Dermis microvascular lymphatic vessel endothelial cell (primary cell): ENCODE measurements around the gene DCST1. TPM values are rescaled to one million over a fixed set of nuclear protein-coding genes. Genes with fewer than 3 reads are reported as not detected.

Experiments used
- DNase-seq, 2 donors: peaks; one replicate each; pipeline versions ENCODE4 v3.0.0 to v3.0.0-alpha.2; 2010; ENCODE audit warnings: low read depth in 2 of 2
- total RNA-seq: library from RNA; depleted of rRNA; stranded (reverse); fragments of >200 nt; gene quantifications from 2 replicates; pipeline ENCODE4 v1.2.1, GENCODE V29; 2014

The DCST1 gene
- total RNA-seq, 1 donor from 2014 or later: not detected

- DNase-seq: no peak
Observed at GRCh38 chr1:155012776-155013602, 20.6 kb upstream of the DCST1 start.

DNA sequence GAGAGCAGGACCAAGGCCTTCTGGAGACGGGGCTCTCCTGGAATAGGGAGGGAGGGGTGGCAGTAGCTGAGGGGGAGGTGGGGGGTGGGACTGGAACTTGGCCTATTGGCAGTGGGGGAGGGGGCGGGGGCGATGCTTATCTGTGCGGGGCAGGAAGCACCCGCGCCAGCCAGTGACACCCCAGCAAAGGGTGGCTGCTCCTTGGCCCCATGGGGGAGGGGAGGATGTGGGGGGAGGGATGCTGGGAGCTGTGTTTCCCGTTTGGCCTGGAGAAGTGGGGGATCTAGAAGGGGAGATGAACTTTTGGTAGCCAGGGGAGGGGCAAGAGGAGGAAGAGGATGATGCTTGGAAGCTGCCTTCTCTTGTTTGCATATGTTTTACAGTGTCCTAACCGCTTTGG is 20.0 kb upstream of the DCST1 start:
- DNase-seq: no peak

DNA sequence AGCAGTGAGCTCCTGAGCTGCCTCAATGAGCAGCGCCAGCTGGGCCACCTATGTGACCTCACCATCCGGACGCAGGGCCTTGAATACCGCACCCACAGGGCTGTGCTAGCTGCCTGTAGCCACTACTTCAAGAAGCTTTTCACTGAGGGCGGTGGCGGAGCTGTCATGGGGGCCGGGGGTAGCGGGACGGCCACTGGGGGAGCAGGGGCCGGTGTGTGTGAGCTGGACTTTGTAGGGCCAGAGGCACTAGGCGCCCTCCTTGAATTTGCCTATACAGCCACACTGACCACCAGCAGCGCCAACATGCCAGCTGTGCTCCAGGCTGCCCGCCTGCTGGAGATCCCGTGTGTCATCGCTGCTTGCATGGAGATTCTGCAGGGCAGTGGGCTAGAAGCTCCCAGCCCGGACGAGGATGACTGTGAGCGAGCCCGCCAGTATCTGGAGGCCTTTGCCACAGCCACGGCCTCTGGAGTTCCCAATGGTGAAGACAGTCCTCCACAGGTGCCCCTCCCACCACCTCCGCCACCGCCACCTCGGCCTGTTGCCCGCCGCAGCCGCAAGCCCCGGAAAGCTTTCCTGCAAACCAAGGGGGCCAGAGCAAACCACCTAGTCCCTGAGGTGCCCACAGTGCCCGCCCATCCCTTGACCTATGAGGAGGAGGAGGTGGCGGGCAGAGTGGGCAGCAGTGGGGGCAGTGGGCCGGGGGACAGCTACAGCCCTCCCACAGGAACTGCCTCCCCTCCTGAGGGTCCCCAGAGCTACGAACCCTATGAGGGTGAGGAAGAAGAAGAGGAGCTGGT is 18.7 kb upstream of the DCST1 start:
- DNase-seq: no peak

DNA sequence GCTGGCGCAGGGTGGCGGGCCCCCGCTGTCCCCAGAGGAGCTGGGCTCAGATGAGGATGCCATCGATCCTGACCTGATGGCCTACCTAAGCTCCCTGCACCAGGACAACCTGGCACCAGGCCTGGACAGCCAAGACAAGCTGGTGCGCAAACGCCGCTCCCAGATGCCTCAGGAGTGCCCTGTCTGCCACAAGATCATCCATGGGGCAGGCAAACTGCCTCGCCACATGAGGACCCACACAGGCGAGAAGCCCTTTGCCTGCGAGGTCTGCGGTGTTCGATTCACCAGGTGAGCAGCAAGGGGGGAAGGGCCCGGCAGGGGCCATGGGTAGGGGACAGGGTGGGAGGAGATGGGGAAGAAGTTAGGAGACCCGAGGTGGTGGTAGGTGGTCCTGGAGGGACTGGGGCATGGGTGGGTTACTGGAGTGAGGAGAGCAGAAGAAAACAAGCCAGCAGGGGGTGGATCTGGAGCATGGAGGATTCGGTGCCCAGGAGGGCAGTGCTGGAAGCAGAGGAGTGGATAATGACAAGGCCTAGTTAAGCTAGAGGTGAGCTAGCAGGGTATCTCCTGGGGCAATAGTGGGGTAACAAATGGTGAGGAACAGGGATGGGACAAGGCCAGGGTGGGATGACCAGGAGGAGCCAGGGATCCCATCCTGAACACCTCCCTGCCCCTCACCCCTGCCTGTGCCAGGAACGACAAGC is 17.9 kb upstream of the DCST1 start:
- no peak for DNase-seq

DNA sequence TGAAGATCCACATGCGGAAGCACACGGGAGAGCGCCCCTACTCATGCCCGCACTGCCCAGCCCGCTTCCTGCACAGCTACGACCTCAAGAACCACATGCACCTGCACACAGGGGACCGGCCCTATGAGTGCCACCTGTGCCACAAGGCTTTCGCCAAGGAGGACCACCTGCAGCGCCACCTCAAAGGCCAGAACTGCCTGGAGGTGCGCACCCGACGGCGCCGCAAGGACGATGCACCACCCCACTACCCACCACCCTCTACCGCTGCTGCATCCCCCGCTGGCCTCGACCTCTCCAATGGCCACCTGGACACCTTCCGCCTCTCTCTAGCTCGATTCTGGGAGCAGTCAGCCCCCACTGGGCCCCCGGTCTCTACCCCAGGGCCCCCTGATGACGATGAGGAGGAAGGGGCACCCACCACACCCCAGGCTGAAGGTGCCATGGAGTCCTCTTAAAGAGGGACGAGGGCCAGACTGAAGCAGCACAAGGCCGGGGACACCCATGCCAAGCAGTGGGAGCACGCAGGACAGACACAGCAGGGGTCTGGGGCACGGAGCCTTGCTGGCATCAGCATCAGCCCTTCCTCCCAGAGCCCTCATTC is 17.3 kb upstream of the DCST1 start:
- DNase-seq: no peak

GRCh38 chr1:155017041-155017945 is 16.3 kb upstream of the DCST1 start:
- DNase-seq: peak; percentile 63 to 94

DNA sequence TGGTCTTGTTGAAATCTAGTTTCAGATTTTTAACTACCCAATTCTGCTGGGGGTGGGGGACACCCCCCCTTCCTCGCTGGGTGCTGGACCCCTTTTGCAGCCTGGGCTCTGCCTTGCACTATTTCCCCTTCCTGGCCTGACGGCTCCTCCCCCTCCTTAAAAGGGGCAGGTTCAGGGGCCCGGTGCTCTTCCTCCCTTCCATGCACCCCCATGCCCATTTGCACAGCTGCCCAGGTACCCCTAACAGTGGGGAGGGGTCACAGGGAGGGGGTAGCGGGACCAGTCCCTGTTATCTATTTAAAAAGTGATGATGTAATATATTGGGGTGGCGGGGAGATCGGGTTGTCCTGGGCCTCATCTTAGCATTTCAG is 15.7 kb upstream of the DCST1 start:
- DNase-seq: no peak

DNA sequence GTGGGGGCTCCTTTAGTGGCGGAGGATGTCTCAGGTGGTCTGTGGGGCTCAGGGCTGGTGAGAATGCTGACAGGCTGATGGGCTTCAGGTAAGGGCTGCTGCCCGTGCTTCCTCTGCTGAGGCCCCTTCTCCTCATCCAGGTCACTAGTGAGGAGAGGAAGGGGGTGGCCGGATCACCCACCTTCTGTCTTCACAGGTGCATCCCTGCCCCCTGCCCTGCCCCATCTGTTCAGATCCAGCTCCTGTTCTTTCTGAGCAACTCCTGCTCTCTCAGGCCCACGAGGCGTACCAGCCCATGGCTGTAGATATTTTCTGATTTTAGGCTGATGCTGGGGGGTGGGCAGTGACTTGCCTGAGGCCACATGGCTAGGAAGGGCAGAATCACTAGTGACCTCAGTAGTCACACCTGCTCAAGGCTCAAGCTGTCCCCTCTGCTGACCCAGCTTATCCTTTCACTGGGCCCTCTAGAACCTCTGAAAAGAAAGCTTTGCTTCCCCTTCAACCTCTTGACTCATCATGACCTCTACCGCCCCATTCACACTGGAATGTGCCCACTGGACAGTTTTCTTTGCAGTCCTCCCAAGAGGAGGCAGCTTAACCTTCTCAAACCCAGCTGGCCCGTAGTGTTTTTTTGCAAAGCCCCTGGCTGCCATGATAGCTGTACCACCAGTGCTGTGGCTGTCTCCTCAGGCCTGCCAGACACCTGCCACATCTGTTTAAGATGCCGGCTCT is 14.8 kb upstream of the DCST1 start:
- no peak for DNase-seq

DNA sequence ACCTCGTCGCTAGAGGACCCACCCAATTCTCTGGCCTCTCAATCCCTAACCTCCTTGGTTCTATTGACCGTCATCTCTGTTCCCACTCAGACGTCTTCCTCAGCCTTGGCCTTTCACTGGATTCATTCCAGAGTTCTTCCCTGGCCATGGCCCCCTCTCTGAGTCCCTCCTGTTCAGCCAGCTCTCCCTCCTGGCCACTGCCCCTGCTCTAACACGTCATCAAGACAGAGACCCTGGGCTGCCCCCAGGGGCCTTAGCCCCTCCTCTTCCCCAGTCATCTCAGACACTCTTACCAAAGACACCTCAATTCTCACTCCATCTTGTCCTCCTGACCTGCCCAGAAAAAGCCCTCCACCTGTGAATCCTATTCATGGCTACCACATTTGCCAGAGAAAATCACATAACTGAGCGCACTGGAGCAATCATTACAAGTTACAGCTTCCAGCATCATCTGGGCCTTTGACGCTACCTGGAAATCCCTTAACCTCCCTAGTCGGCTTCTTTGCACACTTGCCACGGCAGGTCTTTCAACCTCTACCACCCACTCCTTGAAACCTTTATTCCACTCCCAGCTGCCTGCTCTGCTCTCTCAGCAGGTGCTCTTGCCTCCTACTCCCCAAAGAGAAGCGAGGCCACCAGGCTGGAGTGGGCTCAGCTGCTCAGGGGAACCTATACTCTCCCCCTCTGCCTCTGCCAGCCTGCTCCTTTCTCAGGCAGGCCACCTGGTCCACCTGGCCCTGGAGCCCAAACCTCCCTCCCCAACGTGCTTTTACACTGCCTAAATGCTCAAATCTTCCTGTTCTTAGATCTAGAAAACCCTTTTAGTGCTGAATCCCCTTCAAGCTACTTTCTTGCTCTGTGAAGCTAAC is 14.0 kb upstream of the DCST1 start:
- no peak for DNase-seq

DNA sequence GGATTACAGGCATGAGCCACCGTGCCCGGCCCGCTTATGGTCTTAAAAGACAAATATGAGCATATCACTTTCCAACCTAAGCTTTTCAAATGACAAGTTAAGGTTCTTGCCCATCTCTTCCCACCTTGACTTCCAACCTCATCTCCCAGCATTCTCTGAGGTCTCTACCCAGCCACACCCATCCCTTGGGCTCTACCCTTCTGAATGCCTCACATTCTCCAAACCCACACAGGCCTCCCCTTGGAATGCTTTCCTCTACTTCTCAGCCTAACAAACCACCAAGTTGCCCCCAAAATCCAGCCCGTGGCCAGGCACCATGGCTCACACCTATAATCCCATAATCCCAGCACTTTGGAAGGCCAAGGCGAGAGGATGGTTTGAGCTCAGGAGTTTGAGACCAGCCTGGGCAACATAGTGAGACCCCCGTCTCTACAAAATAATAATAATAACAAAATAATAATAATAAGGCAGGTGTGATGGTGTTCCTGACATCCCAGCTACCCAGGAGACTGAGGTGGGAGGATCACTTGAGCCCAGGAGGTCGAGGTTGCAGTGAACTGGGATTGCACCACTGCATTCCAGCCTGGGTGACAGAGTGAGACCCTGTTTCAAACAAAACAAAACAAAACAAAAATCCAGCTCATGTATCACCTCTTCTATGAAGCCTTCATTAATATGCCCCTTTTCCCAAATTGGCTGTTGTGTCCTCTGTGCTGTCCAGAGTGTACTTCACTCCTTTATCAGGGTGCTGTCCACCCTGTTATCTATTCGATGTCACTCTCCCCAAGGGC is 11.3 kb upstream of the DCST1 start:
- DNase-seq: no peak

DNA sequence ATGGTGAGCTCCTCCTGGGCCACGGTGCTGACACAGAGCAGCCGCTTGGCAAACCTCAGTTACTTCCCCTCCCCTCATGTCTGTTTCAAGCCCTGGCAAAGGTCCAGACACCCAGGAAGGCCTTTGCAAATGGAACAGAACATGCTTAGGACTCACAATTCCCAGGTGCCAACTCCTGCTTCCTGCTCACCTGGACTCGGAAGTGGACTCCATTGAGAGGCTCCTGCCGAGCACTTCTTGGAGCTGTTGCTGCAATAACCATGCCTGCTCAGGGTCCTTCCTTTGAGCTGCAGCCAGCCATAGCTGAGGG is 10.7 kb upstream of the DCST1 start:
- DNase-seq: no peak

- no peak for DNase-seq
Observed at GRCh38 chr1:155023627-155024026, 10.0 kb upstream of the DCST1 start.

- DNase-seq: no peak
Observed at GRCh38 chr1:155024315-155024714, 9.3 kb upstream of the DCST1 start.

DNA sequence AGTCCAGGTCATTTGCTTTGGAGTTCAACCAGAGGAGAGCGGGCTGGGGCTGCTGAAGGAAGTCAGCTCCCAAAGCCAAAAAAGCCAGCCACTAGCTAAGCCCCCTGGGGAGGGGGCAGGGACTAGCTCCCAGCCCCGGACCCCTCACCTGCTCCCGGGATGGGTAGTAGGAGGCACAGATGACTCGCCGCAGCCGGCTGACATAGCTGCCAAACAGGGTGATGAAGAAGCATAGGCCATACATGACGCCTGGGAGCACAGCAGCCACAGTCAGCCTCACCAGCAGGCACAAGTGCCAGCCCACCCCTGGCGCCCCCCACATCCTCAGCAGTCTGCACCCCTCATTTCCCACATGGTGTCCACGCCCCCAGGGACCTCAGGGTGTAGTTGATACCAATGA is 7.5 kb upstream of the DCST1 start:
- DNase-seq: no peak

DNA sequence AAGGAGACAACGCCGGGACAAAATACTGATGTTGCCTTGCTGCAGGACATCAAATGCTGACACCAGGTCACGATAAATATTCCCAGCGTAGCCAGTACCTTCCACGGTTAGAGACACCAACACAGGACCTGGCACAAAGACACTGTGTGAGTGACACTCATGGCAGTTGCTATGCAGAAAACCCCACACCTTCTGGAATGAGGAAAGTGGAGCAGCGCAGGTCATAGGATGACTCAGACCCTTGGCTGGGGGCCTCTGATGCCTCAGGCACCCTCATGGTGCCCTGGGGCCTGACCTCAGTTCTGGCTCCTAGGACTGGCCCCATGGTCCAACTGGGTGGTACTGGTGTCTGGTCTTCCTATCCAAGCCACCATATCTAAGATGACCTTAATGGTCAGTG is 7.0 kb upstream of the DCST1 start:
- no peak for DNase-seq

DNA sequence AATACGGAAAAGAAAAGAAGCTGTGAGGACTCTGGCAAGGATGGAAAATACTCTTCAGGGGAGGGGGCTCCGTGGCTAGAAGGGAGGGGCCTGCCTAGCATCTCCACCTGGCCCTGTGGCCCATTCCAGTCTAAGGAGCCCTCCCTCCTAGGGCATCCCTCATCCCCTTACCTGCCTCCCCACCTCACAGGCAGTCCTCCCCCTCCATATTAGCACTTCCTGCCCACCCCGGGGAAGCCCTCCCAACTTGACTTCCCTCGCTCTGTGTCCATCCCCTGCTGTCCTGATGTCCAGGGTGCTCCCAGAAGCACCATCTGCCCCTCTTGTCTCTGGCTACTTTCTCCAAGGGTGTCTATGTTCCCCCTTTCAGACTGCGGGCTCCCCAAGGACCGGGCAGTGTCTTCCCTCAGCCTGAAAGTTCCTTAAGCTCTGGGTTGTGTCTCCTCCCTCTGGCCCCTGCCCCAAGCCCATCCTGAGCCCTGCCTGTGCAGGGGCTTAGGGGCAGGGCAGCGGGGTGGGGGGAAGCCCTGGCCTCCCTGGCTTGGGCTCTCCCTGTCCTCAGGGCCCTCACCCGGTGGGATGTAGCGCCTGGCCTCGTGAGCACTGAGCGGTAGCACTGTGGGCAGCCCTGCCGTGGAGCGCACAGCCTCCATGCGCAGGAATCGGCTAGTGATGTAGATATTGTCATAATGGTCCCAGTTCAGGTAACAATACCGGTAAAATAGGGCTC is 3.9 kb upstream of the DCST1 start:
- DNase-seq: no peak

GRCh38 chr1:155030243-155030795 is 3.3 kb upstream of the DCST1 start:
- DNase-seq: no peak

- no peak for DNase-seq
Observed at GRCh38 chr1:155030899-155031298, 2.7 kb upstream of the DCST1 start.
